Measurements from ENCODE around the gene TRMT61A.

The TRMT61A gene

GRCh38 chr14:103528587-103529382 lies at the start of gene TRMT61A:
Gene TRMT61A, plus strand, starts transcription at chr14:103529196. Its CDS starts 783 bp downstream, at chr14:103529979.
- DNase-seq (ENCODE audit: low spot score) = peak; percentile 99

- no peak for DNase-seq (ENCODE audit: low spot score)
Observed at GRCh38 chr14:103480595-103480994, 48.4 kb upstream of the TRMT61A start.

DNA sequence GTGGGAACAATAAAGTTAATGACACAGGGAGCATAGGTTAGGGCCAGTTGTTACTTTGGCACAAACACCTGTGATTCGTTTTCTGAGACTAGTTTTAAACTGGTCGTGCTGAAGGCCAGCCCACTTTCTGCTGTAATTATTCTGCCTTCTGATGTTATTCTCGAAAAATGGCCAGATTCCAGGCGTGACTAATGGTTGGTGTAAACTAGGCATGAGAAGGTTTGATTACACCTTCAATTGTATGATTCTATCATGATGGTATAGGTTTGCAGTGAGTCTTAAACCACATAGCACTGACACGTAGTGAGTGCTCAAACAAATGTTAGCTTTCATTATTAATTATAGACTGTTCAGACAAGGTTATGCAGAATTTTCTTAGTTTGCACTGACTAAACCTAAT lies 45.4 kb upstream of the TRMT61A start:
- DNase-seq (ENCODE audit: low spot score) = no peak

DNA sequence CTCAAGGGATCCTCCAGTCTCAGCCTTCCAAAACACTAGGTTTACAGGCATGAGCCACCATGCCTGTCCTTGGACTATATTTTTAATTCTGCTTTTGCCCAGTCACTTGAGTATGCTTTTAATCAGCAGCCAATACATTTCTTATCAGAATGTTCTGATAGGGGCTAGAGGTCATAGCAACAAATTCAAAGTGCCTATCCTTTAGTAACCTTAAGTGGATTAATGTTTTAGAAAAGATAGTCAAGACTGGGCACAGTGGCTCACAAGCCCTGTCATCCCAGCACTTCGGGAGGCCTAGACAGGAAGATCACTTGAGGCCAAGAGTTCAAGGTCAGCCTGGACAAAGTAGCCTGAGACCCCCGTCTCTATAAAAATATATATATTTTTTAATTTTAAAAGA lies 43.5 kb upstream of the TRMT61A start:
- no peak for DNase-seq (ENCODE audit: low spot score)

DNA sequence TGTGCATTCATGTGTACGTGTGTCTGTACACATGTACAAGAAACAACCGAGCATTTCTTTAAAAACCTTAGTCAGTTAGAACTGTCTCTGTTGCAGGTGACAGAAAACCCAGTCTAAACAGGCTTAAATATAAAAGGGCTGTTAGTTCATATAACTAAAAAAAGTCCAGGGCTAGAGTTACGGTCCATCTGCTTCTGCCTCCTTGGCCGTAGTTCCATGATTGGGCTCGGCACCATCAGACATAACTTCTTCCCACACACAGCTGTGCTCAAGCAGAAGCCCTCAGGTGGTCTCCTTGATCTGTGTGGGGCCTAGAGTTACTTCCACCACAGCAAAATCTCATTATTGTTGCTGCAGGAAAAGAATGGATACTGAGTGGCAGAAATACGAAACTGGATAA lies 40.9 kb upstream of the TRMT61A start:
- no peak for DNase-seq (ENCODE audit: low spot score)

DNA sequence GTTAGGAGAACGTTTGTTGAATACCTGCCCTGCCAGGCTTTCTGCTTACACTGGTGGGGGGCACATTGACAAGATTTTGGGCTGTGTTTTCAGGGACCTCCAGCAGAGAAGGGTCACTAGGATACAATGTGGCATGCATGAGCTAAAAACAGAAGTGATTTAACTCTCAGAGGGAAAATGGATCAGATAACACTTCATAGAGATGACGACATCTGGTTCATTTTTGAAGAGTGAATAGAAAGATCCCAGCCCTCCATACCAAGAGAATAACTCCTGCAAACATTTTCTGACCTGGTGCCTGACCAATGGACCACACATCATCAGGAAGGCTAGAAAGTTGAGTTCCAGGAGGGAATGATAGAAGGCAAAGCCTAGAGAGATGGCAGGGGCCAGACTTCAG lies 40.0 kb upstream of the TRMT61A start:
- no peak for DNase-seq (ENCODE audit: low spot score)

GRCh38 chr14:103489621-103490020 lies 39.4 kb upstream of the TRMT61A start:
- DNase-seq (ENCODE audit: low spot score) = no peak

DNA sequence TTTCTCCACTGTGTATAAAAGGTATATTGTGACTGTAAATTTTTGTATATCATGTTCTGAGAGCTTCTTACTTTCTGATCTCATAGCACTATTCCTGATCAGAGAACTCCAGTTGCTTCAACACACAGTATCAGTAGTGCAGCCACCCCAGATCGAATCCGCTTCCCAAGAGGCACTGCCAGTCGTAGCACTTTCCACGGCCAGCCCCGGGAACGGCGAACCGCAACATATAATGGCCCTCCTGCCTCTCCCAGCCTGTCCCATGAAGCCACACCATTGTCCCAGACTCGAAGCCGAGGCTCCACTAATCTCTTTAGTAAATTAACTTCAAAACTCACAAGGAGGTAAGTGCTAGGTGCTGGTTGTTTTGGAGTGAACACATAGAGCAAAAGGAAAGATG lies 37.3 kb upstream of the TRMT61A start:
- no peak for DNase-seq (ENCODE audit: low spot score)

DNA sequence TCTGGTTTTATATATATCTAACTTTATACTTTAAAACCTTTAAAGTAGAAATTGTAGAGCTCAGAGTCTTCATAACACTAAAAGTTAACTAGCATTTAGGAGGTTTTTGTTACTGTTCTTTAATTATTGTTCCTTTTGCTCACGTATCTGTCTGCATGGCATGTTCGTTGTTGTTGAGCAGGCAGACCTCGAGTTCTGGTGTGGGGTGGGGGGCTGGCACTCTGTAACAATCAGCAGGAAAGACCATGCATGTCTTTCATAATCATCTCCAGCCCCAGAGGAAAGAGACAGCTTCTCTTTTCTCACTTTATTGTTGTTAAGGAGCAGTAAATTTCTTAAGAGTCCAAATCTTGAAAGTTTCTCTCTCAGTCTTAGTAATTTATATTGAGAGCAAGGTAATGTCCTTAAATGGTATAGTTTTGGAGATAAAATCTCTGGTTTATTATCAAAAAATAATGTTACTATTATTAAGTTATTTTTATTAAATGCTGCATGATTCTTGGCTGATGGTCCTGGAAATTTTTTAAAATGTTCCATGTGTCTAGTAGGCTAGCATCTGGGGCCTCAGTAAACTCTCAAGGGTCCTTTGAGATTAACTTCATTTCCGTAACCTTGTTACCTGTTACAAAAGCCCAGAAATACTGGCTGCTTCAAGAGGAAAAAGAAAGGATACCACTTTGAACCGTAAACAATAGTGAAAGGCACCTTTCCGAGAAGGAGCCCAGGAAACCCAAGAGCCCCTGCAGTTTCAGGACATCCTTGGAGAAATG lies 36.7 kb upstream of the TRMT61A start:
- DNase-seq (ENCODE audit: low spot score) = no peak

- no peak for DNase-seq (ENCODE audit: low spot score)
Observed at GRCh38 chr14:103495854-103496253, 33.1 kb upstream of the TRMT61A start.

- DNase-seq (ENCODE audit: low spot score) = no peak
Observed at GRCh38 chr14:103496776-103497175, 32.2 kb upstream of the TRMT61A start.

DNA sequence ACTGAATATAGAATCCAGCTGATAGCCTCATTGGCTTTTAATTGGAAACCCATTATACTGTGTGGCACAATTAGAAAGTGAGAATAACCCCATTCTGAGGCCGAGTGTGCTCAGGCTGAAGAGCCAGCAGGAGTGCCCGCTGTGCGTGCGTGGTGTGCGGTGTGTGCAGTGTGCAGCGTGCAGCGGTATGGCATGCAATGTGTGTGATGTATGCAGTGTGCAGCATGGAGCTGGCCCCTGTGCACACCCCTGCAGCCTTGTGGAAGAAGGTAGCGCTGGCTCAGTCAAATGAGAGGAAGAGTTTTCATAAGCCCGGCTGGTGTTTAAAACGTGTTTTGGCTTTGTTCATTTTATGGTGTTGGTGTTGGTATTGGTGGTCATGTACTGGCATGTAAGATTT lies 29.3 kb upstream of the TRMT61A start:
- DNase-seq (ENCODE audit: low spot score) = no peak

DNA sequence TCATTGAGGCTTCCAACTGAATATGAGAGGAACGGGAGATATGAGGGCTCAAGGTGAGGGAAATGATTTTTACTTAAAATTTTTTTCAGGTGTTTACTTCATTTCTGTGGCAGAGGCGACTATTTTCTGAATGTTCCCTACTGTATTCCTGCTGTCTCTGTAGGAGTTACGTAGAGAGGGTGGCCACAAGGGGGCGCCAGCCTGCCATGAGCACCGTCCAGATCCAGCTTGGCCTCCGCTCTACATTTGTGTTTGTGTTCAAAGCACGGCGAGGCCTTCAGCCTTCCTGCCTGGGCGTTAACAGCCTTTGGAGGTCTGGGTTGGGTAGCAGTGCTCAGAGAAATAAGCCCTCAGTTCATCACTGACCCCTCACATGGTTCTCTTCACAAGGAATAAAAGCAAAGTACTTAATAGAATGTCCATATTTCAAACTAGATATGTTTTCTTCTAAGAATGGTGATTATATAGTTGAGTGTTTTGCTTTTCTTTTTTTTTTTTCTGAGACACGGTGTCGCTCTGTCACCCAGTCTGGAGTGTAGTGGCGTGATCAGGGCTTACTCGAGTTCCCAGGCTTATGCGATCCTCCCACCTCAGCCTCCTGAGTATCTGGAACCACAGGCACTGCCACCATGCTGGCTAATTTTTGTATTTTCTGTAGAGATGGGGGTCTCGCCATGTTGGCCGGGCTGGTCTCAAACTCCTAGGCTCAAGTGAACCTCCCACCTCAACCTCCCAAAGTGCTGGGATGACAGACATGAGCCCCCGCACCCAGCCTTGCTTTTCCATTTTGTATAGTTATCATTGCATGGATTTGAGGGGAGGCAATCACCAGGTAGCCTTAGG lies 28.6 kb upstream of the TRMT61A start:
- DNase-seq (ENCODE audit: low spot score) = peak; percentile 75

DNA sequence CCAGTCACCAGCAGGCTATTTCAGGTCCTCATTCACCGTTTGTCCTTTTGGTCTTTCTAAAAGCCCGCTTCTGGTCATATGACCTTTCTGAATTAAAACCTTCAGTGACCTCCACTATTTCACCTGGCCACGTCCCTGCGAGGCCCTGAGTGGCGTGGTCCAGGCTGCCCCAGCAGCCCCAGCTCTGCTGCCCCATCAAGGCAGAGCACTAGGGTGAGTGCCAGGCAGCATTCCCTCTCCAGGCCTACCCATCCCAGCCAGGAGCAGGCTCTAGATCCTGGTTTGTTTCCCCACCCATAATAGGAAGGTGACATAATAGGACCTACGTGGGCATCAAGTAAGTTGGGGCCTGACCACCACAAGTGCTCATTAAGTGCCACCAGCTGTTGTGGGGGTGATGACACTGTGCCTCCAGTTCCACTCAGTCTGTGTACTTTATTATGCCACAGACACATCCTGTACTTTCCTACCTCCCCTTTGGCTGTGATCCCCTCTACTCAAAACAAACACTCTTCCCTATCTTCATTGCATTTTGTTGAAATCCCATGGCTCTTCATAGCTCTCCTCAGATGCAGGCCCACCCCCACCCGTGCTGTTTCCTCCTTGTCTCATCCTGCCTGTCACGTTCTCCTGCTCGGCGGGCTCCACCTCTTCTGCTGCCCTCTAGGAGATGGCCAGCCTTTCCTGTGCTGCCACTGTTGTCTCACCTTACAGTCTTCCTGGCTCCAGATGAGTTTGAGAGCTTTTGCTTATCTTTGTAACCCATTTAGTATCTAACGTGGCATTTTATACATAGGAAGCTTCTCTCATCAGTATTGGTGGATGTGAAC lies 27.7 kb upstream of the TRMT61A start:
- no peak for DNase-seq (ENCODE audit: low spot score)

- no peak for DNase-seq (ENCODE audit: low spot score)
Observed at GRCh38 chr14:103501921-103502669, 26.9 kb upstream of the TRMT61A start.

GRCh38 chr14:103502877-103503276 lies 26.1 kb upstream of the TRMT61A start:
- no peak for DNase-seq (ENCODE audit: low spot score)

DNA sequence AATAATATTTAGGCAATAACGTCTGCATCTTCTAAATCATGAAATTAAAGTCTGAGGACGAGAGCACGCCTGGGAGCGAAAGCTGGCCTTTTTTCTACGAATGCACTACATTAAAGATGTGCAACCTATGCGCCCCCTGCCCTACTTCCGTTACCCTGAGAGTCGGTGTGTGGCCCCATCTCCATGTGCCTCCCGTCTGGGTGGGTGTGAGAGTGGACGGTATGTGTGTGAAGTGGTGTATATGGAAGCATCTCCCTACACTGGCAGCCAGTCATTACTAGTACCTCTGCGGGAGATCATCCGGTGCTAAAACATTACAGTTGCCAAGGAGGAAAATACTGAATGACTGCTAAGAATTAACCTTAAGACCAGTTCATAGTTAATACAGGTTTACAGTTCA lies 25.7 kb upstream of the TRMT61A start:
- peak; percentile 2 for DNase-seq (ENCODE audit: low spot score)

- DNase-seq (ENCODE audit: low spot score) = peak; percentile 19
Observed at GRCh38 chr14:103504991-103505565, 23.9 kb upstream of the TRMT61A start.

- no peak for DNase-seq (ENCODE audit: low spot score)
Observed at GRCh38 chr14:103507751-103508150, 21.2 kb upstream of the TRMT61A start.

DNA sequence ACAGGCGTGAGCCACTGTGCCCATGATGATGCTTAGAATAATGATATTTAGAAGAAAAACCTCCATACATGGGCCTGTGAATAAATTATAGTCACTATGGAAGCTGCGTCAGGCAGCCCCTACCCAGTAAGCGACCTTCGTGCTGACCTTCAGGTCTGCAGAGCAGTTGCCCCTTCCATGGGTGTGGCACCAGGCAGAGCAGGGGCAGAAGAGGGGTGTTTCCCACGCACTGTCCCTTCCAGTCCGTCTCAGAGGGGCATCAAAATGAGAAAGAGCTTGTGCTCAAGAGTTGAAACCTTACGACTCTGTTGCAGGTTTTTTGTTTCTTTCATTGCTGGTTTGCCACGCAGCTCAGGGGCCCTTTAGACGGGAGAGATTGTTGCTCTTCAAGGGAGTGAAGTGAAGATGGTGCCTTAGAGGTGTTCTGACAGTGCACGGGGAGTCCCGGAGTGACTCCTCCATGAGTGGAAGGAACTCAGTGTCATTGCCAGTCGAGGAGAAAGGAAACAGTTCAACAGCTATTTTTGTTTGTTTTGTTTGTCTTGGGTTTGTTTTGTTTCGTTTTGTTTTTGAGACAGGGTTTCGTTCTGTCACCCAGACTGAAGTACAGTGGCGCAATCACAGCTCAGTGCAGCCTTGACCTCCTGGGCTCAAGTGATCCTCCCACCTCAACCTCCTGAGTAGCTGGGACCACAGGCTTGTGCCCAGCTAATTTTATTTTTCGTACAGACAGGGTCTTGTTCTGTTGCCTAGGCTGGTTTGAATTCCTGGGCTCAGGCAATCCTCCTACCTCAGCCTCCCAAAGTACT lies 20.3 kb upstream of the TRMT61A start:
- DNase-seq (ENCODE audit: low spot score) = peak; percentile 1
